SK-N-SH treated with all-trans-retinoic acid at 6 μM for 48 hours (cell line): Measurements from ENCODE around the gene USP33.

Source experiments
- ATAC-seq: fragments of 200-7000 bp; cut with Tn5 transposase; 3 replicates; pipeline ENCODE4 v1.9.1; 2020; ENCODE audit warnings: mild to moderate bottlenecking, moderate library complexity
- ARNTL ChIP-seq: fragments of 450-650 bp; formaldehyde crosslinking; IDR thresholded peaks from 2 replicates; pipeline ENCODE4 v1.5.0; 2020; ENCODE audit warnings: low read depth, mild to moderate bottlenecking, moderate library complexity, borderline replicate concordance
- BACH2 ChIP-seq: fragments of 250-450 bp; sonication (Bioruptor Pico); IDR thresholded peaks from 2 replicates; pipeline ENCODE4 v1.9.0; 2021; ENCODE audit warnings: mild to moderate bottlenecking, borderline replicate concordance
- CSRNP3 ChIP-seq: fragments of 250-450 bp; sonication (Bioruptor Pico); IDR thresholded peaks from 2 replicates; pipeline ENCODE4 v1.5.1; 2021; ENCODE audit warnings: mild to moderate bottlenecking, moderate library complexity
- ESRRG ChIP-seq: fragments of 250-450 bp; sonication (Bioruptor Pico); IDR thresholded peaks from 2 replicates; pipeline ENCODE4 v1.6.1; 2021; ENCODE audit warnings: mild to moderate bottlenecking
- GLIS3 ChIP-seq: fragments of 250-450 bp; sonication (Bioruptor Pico); IDR thresholded peaks from 2 replicates; pipeline ENCODE4 v1.5.0; 2020; ENCODE audit warnings: mild to moderate bottlenecking, moderate library complexity
- ISL1 ChIP-seq: fragments of 250-450 bp; sonication (Bioruptor Pico); IDR thresholded peaks from 2 replicates; pipeline ENCODE4 v2.1.2; 2022; ENCODE audit warnings: mild to moderate bottlenecking, moderate library complexity
- OSR1 ChIP-seq: fragments of 250-450 bp; sonication (Bioruptor Pico); IDR thresholded peaks from 2 replicates; pipeline ENCODE4 v1.8.0; 2022; ENCODE audit warnings: moderate library complexity, mild to moderate bottlenecking, inconsistent platforms
- PATZ1 ChIP-seq: fragments of 250-450 bp; sonication (Bioruptor Pico); IDR thresholded peaks from 2 replicates; pipeline ENCODE4 v1.8.0; 2020; ENCODE audit warnings: mild to moderate bottlenecking, moderate library complexity, borderline replicate concordance
- PPARA ChIP-seq: fragments of 250-450 bp; sonication (Bioruptor Pico); IDR thresholded peaks from 2 replicates; pipeline ENCODE4 v1.5.0; 2020; ENCODE audit warnings: mild to moderate bottlenecking, borderline replicate concordance
- RARB ChIP-seq: fragments of 250-450 bp; sonication (Bioruptor Pico); IDR thresholded peaks from 2 replicates; pipeline ENCODE4 v1.8.0; 2021; ENCODE audit warnings: mild to moderate bottlenecking, moderate library complexity
- SNAI2 ChIP-seq: fragments of 250-450 bp; sonication (Bioruptor Pico); IDR thresholded peaks from 2 replicates; pipeline ENCODE4 v1.5.0; 2020; ENCODE audit warnings: mild to moderate bottlenecking, moderate library complexity
- TCF4 ChIP-seq: fragments of 250-450 bp; sonication (Bioruptor Pico); IDR thresholded peaks from 2 replicates; pipeline ENCODE4 v1.8.0; 2021; ENCODE audit warnings: mild to moderate bottlenecking, moderate library complexity, borderline replicate concordance
- TOX ChIP-seq: fragments of 250-450 bp; sonication (Bioruptor Pico); IDR thresholded peaks from 2 replicates; pipeline ENCODE4 v1.8.0; 2021; ENCODE audit warnings: mild to moderate bottlenecking, moderate library complexity, borderline replicate concordance
- TSHZ2 ChIP-seq: fragments of 250-450 bp; sonication (Bioruptor Pico); IDR thresholded peaks from 2 replicates; pipeline ENCODE4 v1.5.0; 2020; ENCODE audit warnings: mild to moderate bottlenecking, moderate library complexity
- ZC3H10 ChIP-seq: fragments of 250-450 bp; sonication (Bioruptor Pico); IDR thresholded peaks from 2 replicates; pipeline ENCODE4 v1.5.1; 2021; ENCODE audit warnings: mild to moderate bottlenecking, moderate library complexity
- ZFP3 ChIP-seq: fragments of 250-450 bp; sonication (Bioruptor Pico); IDR thresholded peaks from 2 replicates; pipeline ENCODE4 v1.5.0; 2020; ENCODE audit warnings: mild to moderate bottlenecking, moderate library complexity
- ZFP30 ChIP-seq: fragments of 450-650 bp; formaldehyde crosslinking; IDR thresholded peaks from 2 replicates; pipeline ENCODE4 v1.5.0; 2022; ENCODE audit warnings: mild to moderate bottlenecking, moderate library complexity
- ZNF565 ChIP-seq: fragments of 450-650 bp; formaldehyde crosslinking; conservative IDR thresholded peaks from 2 replicates; pipeline ENCODE4 v1.5.0; 2020; ENCODE audit warnings: low read depth, mild to moderate bottlenecking, moderate library complexity
- ZNF70 ChIP-seq: fragments of 450-650 bp; formaldehyde crosslinking; IDR thresholded peaks from 2 replicates; pipeline ENCODE4 v1.5.0; 2020; ENCODE audit warnings: mild to moderate bottlenecking, moderate library complexity
- ZNF8 ChIP-seq: fragments of 450-650 bp; formaldehyde crosslinking; IDR thresholded peaks from 2 replicates; pipeline ENCODE4 v1.5.0; 2020; ENCODE audit warnings: mild to moderate bottlenecking, moderate library complexity
- TF ChIP-seq, protein P1 (sequence below): fragments of 250-450 bp; sonication (Bioruptor Pico); IDR thresholded peaks from 2 replicates; pipeline ENCODE4 v1.8.0; 2021; ENCODE audit warnings: low read depth, mild to moderate bottlenecking, moderate library complexity, borderline replicate concordance
- TF ChIP-seq, protein P2 (sequence below): fragments of 250-450 bp; sonication (Bioruptor Pico); IDR thresholded peaks from 2 replicates; pipeline ENCODE4 v1.5.1; 2020; ENCODE audit warnings: low read depth, mild to moderate bottlenecking, moderate library complexity

The USP33 gene

GRCh38 chr1:77725706-77726105, 33.9 kb downstream of the USP33 start:
- TF ChIP-seq ZFP30 (CRISPR knock-in tag) (no peak), RARB (CRISPR knock-in tag) (no peak), ZNF8 (CRISPR knock-in tag) (no peak), TOX (no peak), TCF4 (no peak), PPARA (CRISPR knock-in tag) (no peak), ZFP3 (CRISPR knock-in tag) (no peak), CSRNP3 (no peak), SNAI2 (CRISPR knock-in tag) (no peak), ISL1 (no peak), GLIS3 (CRISPR knock-in tag) (no peak), OSR1 (CRISPR knock-in tag) (no peak), ZNF70 (CRISPR knock-in tag) (no peak), ARNTL (CRISPR knock-in tag) (no peak), BACH2 (no peak), ZC3H10 (CRISPR knock-in tag) (no peak), ZNF565 (CRISPR knock-in tag) (no peak)
- TF ChIP-seq, protein P1, sequence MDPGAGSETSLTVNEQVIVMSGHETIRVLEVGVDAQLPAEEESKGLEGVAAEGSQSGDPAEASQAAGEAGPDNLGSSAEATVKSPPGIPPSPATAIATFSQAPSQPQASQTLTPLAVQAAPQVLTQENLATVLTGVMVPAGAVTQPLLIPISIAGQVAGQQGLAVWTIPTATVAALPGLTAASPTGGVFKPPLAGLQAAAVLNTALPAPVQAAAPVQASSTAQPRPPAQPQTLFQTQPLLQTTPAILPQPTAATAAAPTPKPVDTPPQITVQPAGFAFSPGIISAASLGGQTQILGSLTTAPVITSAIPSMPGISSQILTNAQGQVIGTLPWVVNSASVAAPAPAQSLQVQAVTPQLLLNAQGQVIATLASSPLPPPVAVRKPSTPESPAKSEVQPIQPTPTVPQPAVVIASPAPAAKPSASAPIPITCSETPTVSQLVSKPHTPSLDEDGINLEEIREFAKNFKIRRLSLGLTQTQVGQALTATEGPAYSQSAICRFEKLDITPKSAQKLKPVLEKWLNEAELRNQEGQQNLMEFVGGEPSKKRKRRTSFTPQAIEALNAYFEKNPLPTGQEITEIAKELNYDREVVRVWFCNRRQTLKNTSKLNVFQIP (CRISPR knock-in tag), result no peak
- TF ChIP-seq, protein P2, sequence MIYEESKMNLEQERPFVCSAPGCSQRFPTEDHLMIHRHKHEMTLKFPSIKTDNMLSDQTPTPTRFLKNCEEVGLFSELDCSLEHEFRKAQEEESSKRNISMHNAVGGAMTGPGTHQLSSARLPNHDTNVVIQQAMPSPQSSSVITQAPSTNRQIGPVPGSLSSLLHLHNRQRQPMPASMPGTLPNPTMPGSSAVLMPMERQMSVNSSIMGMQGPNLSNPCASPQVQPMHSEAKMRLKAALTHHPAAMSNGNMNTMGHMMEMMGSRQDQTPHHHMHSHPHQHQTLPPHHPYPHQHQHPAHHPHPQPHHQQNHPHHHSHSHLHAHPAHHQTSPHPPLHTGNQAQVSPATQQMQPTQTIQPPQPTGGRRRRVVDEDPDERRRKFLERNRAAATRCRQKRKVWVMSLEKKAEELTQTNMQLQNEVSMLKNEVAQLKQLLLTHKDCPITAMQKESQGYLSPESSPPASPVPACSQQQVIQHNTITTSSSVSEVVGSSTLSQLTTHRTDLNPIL (CRISPR knock-in tag), result no peak
- TF ChIP-seq, all 23 proteins: peak for 0
- no peak for ATAC-seq

DNA sequence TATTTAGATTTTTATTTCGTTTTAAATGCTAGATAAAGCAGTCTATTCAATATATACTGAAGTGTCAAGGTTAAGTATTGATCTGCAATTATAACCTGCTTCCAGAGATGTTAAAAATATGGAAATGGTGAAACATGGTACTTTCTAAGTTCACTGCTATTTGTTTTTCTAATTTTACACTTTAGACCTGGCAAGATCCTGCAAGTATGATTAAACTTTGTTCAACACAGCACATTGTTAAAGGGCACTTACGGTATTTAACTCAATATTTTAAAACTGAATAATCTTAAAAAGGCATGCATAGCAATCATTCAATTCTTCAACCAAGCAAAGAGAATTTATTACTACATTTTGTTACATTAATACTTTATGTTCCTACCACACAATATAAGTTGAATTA, 41.5 kb downstream of the USP33 start:
- TF ChIP-seq ZNF70 (CRISPR knock-in tag) (no peak), CSRNP3 (no peak), RARB (CRISPR knock-in tag) (no peak), ARNTL (CRISPR knock-in tag) (no peak), ISL1 (no peak), ZC3H10 (CRISPR knock-in tag) (no peak), ZNF565 (CRISPR knock-in tag) (no peak), TCF4 (no peak), BACH2 (no peak), SNAI2 (CRISPR knock-in tag) (no peak)
- no peak for ATAC-seq

- ATAC-seq, result no peak
- TF ChIP-seq ZNF565 (CRISPR knock-in tag) (no peak), ZC3H10 (CRISPR knock-in tag) (no peak), TSHZ2 (no peak), ESRRG (CRISPR knock-in tag) (no peak), OSR1 (CRISPR knock-in tag) (no peak), ZNF8 (CRISPR knock-in tag) (no peak), PPARA (CRISPR knock-in tag) (no peak), ZFP30 (CRISPR knock-in tag) (no peak), ISL1 (no peak), TCF4 (no peak), PATZ1 (CRISPR knock-in tag) (no peak), RARB (CRISPR knock-in tag) (no peak), SNAI2 (CRISPR knock-in tag) (no peak)
- TF ChIP-seq, protein P1 (CRISPR knock-in tag), result no peak
- TF ChIP-seq, protein P2 (CRISPR knock-in tag), result no peak
These were observed 43.6 kb downstream of the USP33 start for GRCh38 chr1:77716065-77716464.
